Measurements from ENCODE around the gene HTD2.
"Not testable (repeated sequence)": the region's sequence is repeated elsewhere in the genome, so short reads cannot be mapped to it uniquely, and the experiment has no call there.

Gene HTD2

DNA sequence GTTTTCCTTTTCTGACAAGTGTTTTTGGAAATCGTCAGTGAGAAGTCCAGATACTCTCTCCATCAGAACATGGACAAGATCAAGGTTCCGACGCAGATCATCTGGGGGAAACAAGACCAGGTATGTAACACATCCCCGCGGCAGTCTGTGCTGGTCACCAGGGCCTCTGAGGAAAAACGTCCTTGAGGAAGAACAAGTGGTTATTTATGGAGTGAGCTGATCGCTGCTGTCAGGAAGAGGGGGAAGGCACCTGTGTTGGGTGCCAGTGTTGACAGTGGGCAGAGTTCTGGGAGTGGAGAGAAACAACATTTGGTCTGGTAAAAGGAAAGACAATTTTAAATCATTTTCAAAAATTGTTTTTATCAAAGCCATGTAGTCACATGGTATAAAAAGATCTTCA is 21.0 kb upstream of the HTD2 start:
- Histone ChIP-seq H3K27me3 (ENCODE audit: insufficient read depth, low read depth) (no peaks in the 10 kb centered on the region), H2AFZ (ENCODE audit: low read depth) (no peak overlapping the region), H3K36me3 (ENCODE audit: insufficient read depth) (no peaks in the 10 kb centered on the region), H3K79me2 (ENCODE audit: insufficient read depth, low read depth) (no peaks in the 10 kb centered on the region), H3K4me2 (no peak overlapping the region), H3K9ac (no peak overlapping the region), H3K27ac (no peak overlapping the region), H3K4me1 (ENCODE audit: low read depth, poor library complexity, severe bottlenecking) (no peaks in the 10 kb centered on the region), H3K4me3 (IDR thresholded peaks at IDR 0.05; ENCODE audit: insufficient read depth, low read depth, low read length) (no peak overlapping the region), H4K20me1 (ENCODE audit: insufficient read depth) (no peaks in the 10 kb centered on the region)
- TF ChIP-seq, protein P1, sequence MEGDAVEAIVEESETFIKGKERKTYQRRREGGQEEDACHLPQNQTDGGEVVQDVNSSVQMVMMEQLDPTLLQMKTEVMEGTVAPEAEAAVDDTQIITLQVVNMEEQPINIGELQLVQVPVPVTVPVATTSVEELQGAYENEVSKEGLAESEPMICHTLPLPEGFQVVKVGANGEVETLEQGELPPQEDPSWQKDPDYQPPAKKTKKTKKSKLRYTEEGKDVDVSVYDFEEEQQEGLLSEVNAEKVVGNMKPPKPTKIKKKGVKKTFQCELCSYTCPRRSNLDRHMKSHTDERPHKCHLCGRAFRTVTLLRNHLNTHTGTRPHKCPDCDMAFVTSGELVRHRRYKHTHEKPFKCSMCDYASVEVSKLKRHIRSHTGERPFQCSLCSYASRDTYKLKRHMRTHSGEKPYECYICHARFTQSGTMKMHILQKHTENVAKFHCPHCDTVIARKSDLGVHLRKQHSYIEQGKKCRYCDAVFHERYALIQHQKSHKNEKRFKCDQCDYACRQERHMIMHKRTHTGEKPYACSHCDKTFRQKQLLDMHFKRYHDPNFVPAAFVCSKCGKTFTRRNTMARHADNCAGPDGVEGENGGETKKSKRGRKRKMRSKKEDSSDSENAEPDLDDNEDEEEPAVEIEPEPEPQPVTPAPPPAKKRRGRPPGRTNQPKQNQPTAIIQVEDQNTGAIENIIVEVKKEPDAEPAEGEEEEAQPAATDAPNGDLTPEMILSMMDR (conservative IDR thresholded peaks at IDR 0.05; ENCODE audit: low read depth, low read length), result no peak

DNA sequence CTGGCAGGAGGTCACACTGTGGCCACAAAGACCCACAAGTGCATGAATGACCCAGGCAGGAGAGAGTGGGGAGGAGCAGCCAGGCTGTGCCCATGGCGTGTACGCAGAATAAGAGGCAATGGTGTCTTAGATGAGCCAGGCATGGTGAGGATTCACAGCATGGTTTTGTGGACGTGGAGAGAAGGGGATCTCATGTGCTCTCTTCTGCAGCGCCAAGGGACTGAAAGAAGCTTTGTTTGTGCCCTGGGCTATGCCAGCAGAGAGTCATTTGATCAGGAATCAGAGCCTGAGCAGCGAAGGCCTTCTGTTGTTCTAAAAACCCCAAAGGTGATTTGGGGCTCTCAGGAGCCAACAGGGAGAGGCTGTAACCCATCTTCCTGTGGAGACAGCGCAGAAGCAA is 19.0 kb upstream of the HTD2 start:
- no peaks in the 10 kb centered on the region for H3K27me3 ChIP-seq (ENCODE audit: insufficient read depth, low read depth)
- H3K36me3 ChIP-seq (ENCODE audit: insufficient read depth), result no peaks in the 10 kb centered on the region
- H2AFZ ChIP-seq (ENCODE audit: low read depth), result no peak overlapping the region
- no peak overlapping the region for H3K27ac ChIP-seq
- no peak overlapping the region for H3K4me3 ChIP-seq (IDR thresholded peaks at IDR 0.05; ENCODE audit: insufficient read depth, low read depth, low read length)
- no peaks in the 10 kb centered on the region for H3K79me2 ChIP-seq (ENCODE audit: insufficient read depth, low read depth)
- H4K20me1 ChIP-seq (ENCODE audit: insufficient read depth), result no peaks in the 10 kb centered on the region
- no peaks in the 10 kb centered on the region for H3K4me1 ChIP-seq (ENCODE audit: low read depth, poor library complexity, severe bottlenecking)
- H3K4me2 ChIP-seq, result no peak overlapping the region
- TF ChIP-seq, protein P1 (conservative IDR thresholded peaks at IDR 0.05; ENCODE audit: low read depth, low read length), result no peak
- no peak overlapping the region for H3K9ac ChIP-seq

DNA sequence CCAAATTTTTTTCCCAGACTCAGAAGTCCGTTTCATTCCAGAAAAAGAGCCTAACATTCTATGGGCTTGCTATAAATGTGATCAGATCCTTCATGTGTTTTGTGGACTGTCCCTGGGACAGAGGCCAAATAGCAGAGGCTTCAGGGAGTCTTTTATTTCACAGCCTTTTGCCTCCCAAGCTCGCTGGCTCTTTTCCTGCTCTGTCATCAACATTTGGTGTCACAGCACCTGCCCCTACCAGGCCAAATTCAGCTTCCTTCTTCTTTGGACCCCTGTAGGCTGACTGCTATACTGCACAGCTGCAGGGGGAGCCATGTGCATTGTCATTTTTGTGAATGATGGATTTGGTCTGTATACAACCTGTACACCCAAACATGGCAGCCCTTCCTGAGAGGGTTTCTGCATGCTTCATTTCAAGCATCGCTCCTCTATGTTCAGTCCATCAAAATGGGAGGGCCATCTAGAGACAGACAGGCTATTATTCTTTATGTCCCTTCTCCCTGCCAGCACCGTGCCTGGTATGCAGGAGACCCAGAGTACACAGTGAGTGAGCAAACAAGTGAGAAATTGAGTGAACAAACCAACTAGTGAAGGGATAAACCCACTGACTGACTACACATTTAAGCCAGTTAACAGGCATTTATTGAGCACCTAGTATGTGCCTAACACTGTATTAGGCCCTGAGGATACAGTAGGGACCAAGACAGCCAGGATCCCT is 18.1 kb upstream of the HTD2 start:
- H3K4me1 ChIP-seq (ENCODE audit: low read depth, poor library complexity, severe bottlenecking), result no peaks in the 10 kb centered on the region
- no peak overlapping the region for H3K4me3 ChIP-seq (IDR thresholded peaks at IDR 0.05; ENCODE audit: insufficient read depth, low read depth, low read length)
- H3K79me2 ChIP-seq (ENCODE audit: insufficient read depth, low read depth), result no peaks in the 10 kb centered on the region
- H3K27ac ChIP-seq, result no peak overlapping the region
- no peaks in the 10 kb centered on the region for H3K36me3 ChIP-seq (ENCODE audit: insufficient read depth)
- no peaks in the 10 kb centered on the region for H3K27me3 ChIP-seq (ENCODE audit: insufficient read depth, low read depth)
- no peak overlapping the region for H2AFZ ChIP-seq (ENCODE audit: low read depth)
- no peak overlapping the region for H3K4me2 ChIP-seq
- H3K9ac ChIP-seq, result no peak overlapping the region
- no peaks in the 10 kb centered on the region for H4K20me1 ChIP-seq (ENCODE audit: insufficient read depth)
- TF ChIP-seq, protein P1 (conservative IDR thresholded peaks at IDR 0.05; ENCODE audit: low read depth, low read length), result no peak

DNA sequence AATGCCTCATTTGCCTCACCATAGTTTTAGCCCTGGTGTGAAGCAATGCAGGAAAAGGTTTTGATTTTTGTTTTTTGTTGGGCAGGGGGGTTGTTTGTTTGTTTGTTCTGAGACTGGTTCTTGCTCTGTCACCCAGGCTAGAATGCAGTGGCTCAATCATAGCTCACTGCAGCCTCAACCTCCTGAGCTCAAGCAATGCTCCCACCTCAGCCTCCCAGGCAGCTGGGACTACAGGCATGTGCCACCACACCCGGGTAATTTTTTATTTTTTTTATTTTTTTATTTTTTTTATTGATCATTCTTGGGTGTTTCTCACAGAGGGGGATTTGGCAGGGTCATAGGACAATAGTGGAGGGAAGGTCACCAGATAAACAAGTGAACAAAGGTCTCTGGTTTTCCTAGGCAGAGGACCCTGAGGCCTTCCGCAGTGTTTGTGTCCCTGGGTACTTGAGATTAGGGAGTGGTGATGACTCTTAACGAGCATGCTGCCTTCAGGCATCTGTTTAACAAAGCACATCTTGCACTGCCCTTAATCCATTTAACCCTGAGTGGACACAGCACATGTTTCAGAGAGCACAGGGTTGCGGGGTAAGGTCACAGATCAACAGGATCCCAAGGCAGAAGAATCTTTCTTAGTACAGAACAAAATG is 17.2 kb upstream of the HTD2 start:
- H4K20me1 ChIP-seq (ENCODE audit: insufficient read depth); H3K27me3 ChIP-seq (ENCODE audit: insufficient read depth, low read depth); H3K79me2 ChIP-seq (ENCODE audit: insufficient read depth, low read depth); H3K27ac ChIP-seq; H3K9ac ChIP-seq; H3K4me3 ChIP-seq (IDR thresholded peaks at IDR 0.05; ENCODE audit: insufficient read depth, low read depth, low read length); H3K4me1 ChIP-seq (ENCODE audit: low read depth, poor library complexity, severe bottlenecking); H2AFZ ChIP-seq (ENCODE audit: low read depth); H3K36me3 ChIP-seq (ENCODE audit: insufficient read depth); H3K4me2 ChIP-seq: not testable (repeated sequence)

DNA sequence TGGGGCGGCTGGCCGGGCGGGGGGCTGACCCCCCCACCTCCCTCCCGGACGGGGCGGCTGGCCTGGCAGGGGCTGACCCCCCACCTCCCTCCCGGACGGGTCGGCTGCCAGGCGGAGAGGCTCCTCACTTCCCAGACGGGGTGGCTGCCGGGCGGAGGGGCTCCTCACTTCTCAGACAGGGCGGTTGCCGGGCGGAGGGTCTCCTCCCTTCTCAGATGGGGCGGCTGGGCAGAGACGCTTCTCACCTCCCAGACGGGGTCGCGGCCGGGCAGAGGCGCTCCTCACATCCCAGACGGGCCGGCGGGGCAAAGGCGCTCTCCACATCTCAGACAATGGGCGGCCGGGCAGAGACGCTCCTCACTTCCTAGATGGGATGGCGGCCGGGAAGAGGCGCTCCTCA is 15.9 kb upstream of the HTD2 start:
- H2AFZ ChIP-seq (ENCODE audit: low read depth); H3K9ac ChIP-seq; H4K20me1 ChIP-seq (ENCODE audit: insufficient read depth); H3K36me3 ChIP-seq (ENCODE audit: insufficient read depth); H3K4me2 ChIP-seq; H3K27me3 ChIP-seq (ENCODE audit: insufficient read depth, low read depth); H3K27ac ChIP-seq; H3K4me1 ChIP-seq (ENCODE audit: low read depth, poor library complexity, severe bottlenecking); H3K4me3 ChIP-seq (IDR thresholded peaks at IDR 0.05; ENCODE audit: insufficient read depth, low read depth, low read length); H3K79me2 ChIP-seq (ENCODE audit: insufficient read depth, low read depth): not testable (repeated sequence)

Data from KMS-11 (cell line).